Fibroblast of peridontal ligament (primary cell): ENCODE results near the gene COPZ2.
"Not testable (repeated sequence)": the region's sequence is repeated elsewhere in the genome, so short reads cannot be mapped to it uniquely, and the experiment has no call there.

Experiments used
- DNase-seq: peaks from one replicate; pipeline ENCODE4 v3.0.0-alpha.2; 2010; ENCODE audit errors: extremely low read depth

The COPZ2 gene

GRCh38 chr17:48056246-48056745 is 18.7 kb upstream of the COPZ2 start:
- no peak for DNase-seq

- DNase-seq, result peak; percentile 91
Measured at GRCh38 chr17:48055531-48056245, 18.1 kb upstream of the COPZ2 start.

- DNase-seq, result peak; percentile 55
Measured at GRCh38 chr17:48054238-48055185, 16.9 kb upstream of the COPZ2 start.

- DNase-seq, result no peak
Measured at GRCh38 chr17:48053758-48054237, 16.2 kb upstream of the COPZ2 start.

GRCh38 chr17:48052956-48053757 is 15.6 kb upstream of the COPZ2 start:
- no peak for DNase-seq

- DNase-seq, result peak; percentile 85
Measured at GRCh38 chr17:48051706-48052486, 14.3 kb upstream of the COPZ2 start.

- no peak for DNase-seq
Measured at GRCh38 chr17:48051283-48051682, 13.7 kb upstream of the COPZ2 start.

GRCh38 chr17:48048384-48049126 is 11.0 kb upstream of the COPZ2 start:
- peak; percentile 83 for DNase-seq

GRCh38 chr17:48047741-48048383 is 10.3 kb upstream of the COPZ2 start, which contains the start of gene NFE2L1:
NFE2L1 (plus strand) TSS chr17:48048359; CDS start chr17:48051119, 2,760 bp downstream.
- DNase-seq, result peak; percentile 99

- no peak for DNase-seq
Measured at GRCh38 chr17:48047113-48047740, 9.6 kb upstream of the COPZ2 start.

GRCh38 chr17:48046296-48046695 is 8.7 kb upstream of the COPZ2 start:
- no peak for DNase-seq

- peak; percentile 49 for DNase-seq
Measured at GRCh38 chr17:48045316-48046001, 7.9 kb upstream of the COPZ2 start.

- no peak for DNase-seq
Measured at GRCh38 chr17:48044851-48045250, 7.3 kb upstream of the COPZ2 start.

- no peak for DNase-seq
Measured at GRCh38 chr17:48043176-48043575, 5.6 kb upstream of the COPZ2 start.

- DNase-seq, result no peak
Measured at GRCh38 chr17:48038687-48039086, 1.1 kb upstream of the COPZ2 start.

- DNase-seq, result no peak
Measured at GRCh38 chr17:48037838-48038323, 284 bp upstream of the COPZ2 start.

GRCh38 chr17:48036693-48037035 is 933 bp downstream of the COPZ2 start:
- no peak for DNase-seq

GRCh38 chr17:48034734-48035133 is 2.9 kb downstream of the COPZ2 start:
- not testable (repeated sequence) for DNase-seq
